BJ (cell line): ENCODE results near the gene GDPD3. TPM values are rescaled to one million over a fixed set of nuclear protein-coding genes. Genes with fewer than 3 reads are reported as not detected.

ENCODE experiments used
- CTCF ChIA-PET: fragments of 350-600 bp; formaldehyde crosslinking; extraction: SDS; loops from one replicate; lab custom pipeline; 2021; ENCODE audit warnings: antibody characterized with exemption, inconsistent platforms; lab: Yijun Ruan, JAX
- POLR2A ChIA-PET: fragments of 300-600 bp; sonication (Branson Sonifier 250); formaldehyde crosslinking; extraction: SDS; loops from one replicate; lab custom pipeline; 2021; ENCODE audit warnings: antibody characterized with exemption; lab: Charles Lee
- DNase-seq: peaks from one replicate; pipeline ENCODE4 v3.0.0-alpha.2; 2011; ENCODE audit warnings: low read depth
- H3K27me3 ChIP-seq: 2 replicates; pipeline ENCODE4 v1.6.0; 2011; ENCODE audit warnings: low read length; ENCODE audit not compliant: control insufficient read depth, insufficient read depth
- H3K36me3 ChIP-seq: 2 replicates; pipeline ENCODE4 v1.5.1; 2011; ENCODE audit warnings: low read length; ENCODE audit not compliant: control insufficient read depth, insufficient read depth
- H3K4me3 ChIP-seq: 2 replicates; pipeline ENCODE4 v1.5.1; 2011; ENCODE audit warnings: low read depth, mild to moderate bottlenecking, control low read depth, low read length
- polyA plus RNA-seq: library from polyadenylated mRNA; depleted of rRNA; stranded (reverse); fragments of >200 nt; gene quantifications from 2 replicates; pipeline ENCODE4 v1.2.3, GENCODE V29; 2011
- TF ChIP-seq, protein P1 (sequence below): IDR thresholded peaks from 2 replicates; pipeline ENCODE4 v1.5.1; 2011; ENCODE audit warnings: low read depth, mild to moderate bottlenecking, control low read depth, inconsistent platforms, low read length, moderate library complexity; ENCODE audit not compliant: insufficient read depth

The GDPD3 gene
- polyA plus RNA-seq, 1 experiment: 2.0 TPM

DNA sequence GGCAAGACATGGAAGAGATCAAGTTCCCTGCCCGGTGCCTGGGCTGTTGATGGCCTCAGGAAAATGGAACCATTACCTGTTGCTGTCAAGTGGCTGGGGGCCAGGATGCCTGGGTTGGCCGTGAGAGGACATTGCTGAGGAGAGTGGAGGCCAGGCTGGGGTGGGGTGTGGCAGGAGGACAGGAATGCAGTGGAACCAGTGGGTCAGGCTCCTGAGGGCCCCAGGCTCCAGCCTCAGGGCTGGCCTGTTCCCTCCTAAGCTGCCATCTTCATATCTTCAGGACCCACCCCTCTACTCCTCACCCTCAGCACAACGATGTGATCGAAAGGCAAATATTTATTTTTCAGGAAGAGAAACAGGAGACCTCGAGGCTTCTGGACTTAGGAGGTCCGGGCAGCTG lies 8.8 kb downstream of the GDPD3 start:
- ChIA-PET POLR2A (no interaction called here), CTCF (interaction anchor here (3.7 to 4.1 kb wide), 2 partner anchors 9 to 13 kb away, joined by 17 to 25 read pairs; partner anchors contain the start of genes GDPD3 and TBX6)
- no peak for DNase-seq
- peaks cover 6% of the 10 kb centered on the region for H3K36me3 ChIP-seq
- no peaks in the 10 kb centered on the region for H3K27me3 ChIP-seq
- TF ChIP-seq, protein P1, sequence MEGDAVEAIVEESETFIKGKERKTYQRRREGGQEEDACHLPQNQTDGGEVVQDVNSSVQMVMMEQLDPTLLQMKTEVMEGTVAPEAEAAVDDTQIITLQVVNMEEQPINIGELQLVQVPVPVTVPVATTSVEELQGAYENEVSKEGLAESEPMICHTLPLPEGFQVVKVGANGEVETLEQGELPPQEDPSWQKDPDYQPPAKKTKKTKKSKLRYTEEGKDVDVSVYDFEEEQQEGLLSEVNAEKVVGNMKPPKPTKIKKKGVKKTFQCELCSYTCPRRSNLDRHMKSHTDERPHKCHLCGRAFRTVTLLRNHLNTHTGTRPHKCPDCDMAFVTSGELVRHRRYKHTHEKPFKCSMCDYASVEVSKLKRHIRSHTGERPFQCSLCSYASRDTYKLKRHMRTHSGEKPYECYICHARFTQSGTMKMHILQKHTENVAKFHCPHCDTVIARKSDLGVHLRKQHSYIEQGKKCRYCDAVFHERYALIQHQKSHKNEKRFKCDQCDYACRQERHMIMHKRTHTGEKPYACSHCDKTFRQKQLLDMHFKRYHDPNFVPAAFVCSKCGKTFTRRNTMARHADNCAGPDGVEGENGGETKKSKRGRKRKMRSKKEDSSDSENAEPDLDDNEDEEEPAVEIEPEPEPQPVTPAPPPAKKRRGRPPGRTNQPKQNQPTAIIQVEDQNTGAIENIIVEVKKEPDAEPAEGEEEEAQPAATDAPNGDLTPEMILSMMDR: no peak
- no peak overlapping the region for H3K4me3 ChIP-seq

DNA sequence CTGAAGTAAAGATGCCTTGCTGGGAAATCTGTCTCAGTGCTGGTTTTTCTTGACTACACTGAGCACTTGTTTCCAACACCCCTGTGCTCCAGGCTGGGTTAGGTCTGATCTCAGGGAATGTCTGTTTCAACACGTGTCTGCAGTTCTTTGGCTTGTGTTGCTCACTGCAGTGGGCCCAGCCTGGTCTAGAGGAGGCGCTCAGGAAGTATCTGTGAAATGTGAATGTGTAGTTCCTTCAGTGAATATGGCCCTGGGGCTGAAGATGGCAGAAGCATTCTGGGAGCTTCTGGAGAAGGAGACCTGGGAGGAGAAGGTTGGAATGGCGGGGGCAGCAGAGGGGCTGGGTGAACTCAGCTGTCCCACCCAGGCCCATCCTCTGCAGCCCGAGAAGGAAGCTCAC lies 9.2 kb downstream of the GDPD3 start:
- ChIA-PET CTCF (interaction anchor here (3.7 to 4.1 kb wide), 2 partner anchors 9 to 12 kb away, joined by 17 to 25 read pairs; partner anchors contain the start of genes GDPD3 and TBX6), POLR2A (no interaction called here)
- TF ChIP-seq, protein P1: no peak

DNA sequence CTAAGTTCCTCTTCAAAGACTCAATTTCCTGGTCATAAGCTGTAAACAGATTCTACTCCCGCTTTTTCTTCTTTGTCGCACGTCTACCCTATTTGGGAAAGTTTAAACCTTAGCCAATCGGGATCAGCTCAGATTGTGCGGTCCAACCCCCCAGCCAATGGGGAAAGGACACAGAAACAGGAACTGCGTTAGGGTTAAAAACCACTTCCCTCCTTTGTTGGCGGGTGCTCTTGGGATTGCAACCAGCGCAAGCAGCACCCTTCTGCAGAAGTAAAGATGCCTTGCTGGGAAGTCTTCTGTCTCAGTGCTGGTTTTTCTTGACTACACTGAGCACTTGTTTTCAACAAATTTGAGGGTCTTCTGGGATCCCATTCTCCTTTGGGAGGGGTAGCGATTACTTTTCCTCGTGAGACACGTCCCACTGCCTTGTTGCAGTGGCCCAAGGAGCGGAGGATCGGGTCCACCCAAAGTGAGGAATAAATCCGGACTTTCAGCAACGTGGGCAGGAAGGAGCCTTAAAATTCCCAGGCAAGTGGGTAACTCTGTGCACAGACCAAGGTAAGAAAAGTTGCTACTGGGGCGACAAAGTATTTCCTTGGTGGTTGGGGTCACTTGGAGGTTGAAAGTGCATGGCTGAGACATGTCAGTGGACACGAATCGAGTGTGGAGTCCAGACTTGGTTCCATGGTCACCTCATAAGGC lies 16.3 kb downstream of the GDPD3 start:
- Histone ChIP-seq H3K27me3 (no peaks in the 10 kb centered on the region), H3K36me3 (peaks cover 15% of the 10 kb centered on the region), H3K4me3 (peak overlapping the region; percentile 30; the same call in 1 of the 2 replicates)
- ChIA-PET POLR2A (no interaction called here), CTCF (interaction anchor here (1.2 kb wide), 1 partner anchor 14 kb away, joined by 5 read pairs; no protein-coding TSS in a partner anchor)
- no peak for DNase-seq
- TF ChIP-seq, protein P1: no peak

More for the DNA sequence above, 9.2 kb downstream of the GDPD3 start:
- DNase-seq: no peak
- no peak overlapping the region for H3K4me3 ChIP-seq
- peaks cover 6% of the 10 kb centered on the region for H3K36me3 ChIP-seq
- H3K27me3 ChIP-seq: no peaks in the 10 kb centered on the region

DNA sequence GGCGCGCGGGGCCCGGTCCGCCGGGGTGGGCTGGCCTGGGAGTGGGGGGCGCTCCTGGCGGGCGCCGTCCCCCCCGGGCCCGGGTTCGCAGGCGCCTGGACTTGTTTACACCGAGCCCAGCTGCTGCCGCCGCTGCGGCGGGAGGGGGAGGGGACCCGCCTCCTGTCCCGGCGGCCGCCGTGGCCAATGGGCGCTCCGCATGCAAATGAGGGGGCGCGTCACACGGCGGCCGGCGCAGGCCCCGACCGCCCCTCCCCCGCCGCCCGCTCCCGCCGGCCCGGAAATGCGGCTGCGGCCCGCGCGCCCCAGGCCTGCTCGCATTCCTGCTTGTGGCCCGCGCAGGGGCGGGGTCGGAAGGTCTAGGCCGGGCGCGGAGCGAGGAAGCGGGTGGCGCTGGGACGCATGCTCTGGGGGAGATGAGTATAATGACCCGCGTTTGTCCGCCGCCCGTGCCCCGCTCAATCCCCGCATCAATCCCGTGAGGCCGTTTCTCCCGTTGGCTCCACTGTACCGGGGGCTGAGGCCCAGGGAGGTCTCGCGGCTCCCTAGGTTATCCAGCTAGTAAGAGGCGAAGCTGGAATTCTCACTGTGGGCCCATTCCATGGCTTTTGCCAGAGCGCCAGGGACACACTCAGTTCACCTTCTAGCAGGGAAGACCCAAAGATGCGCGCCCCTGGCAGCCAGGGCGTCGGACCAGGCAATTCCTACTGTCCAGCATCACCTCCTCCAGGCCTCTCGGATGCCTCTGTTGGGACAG lies 17.1 kb downstream of the GDPD3 start, which contains the start of gene YPEL3:
YPEL3 (minus strand) TSS at position 109 of the 757 bp plus-strand sequence. CDS start 731 bp downstream, outside the sequence.
- POLR2A ChIA-PET: interaction anchor here (0.6 kb wide), 2 partner anchors 11 to 44 kb away, joined by 3 read pairs; a partner anchor contains a TSS
- Histone ChIP-seq H3K4me3 (peak within 1 kb of the TSS; percentile 88), H3K27me3 (no peaks in the 10 kb centered on the region), H3K36me3 (peaks cover 15% of the 10 kb centered on the region)
- TF ChIP-seq, protein P1: no peak
- peak; percentile 54 for DNase-seq
- CTCF ChIA-PET: interaction anchor here (0.8 to 1.2 kb wide), 4 partner anchors 14 to 313 kb away, joined by 3 to 5 read pairs (median 3); no protein-coding TSS in a partner anchor
